ENCODE results near the gene ANO3.

ANO3 gene

GRCh38 chr11:26329206-26329605 is 2.7 kb upstream of the ANO3 start:
- Histone ChIP-seq H3F3A (ENCODE audit: insufficient read depth) (no peaks in the 10 kb centered on the region), H3K4me3 (ENCODE audit: insufficient read depth, low read length, poor library complexity, severe bottlenecking) (no peak overlapping the region), H3K79me2 (ENCODE audit: insufficient read depth, low read length) (no peaks in the 10 kb centered on the region), H3K27ac (ENCODE audit: low read depth, low read length) (no peak overlapping the region), H3K9me2 (replicated peaks; ENCODE audit: insufficient read depth, low read length) (no peaks in the 10 kb centered on the region), H2AFZ (ENCODE audit: low read depth, low read length, severe bottlenecking) (no peak overlapping the region), H3K4me2 (ENCODE audit: low read depth, low read length, poor library complexity, severe bottlenecking) (no peak overlapping the region), H3K36me3 (ENCODE audit: low read length) (no peaks in the 10 kb centered on the region), H3K9ac (ENCODE audit: low read length) (no peak overlapping the region), H3K9me3 (ENCODE audit: insufficient read depth, low read length) (no peaks in the 10 kb centered on the region), H3K27me3 (ENCODE audit: low read length) (no peaks in the 10 kb centered on the region), H4K20me1 (ENCODE audit: low read depth, low read length) (no peaks in the 10 kb centered on the region)
- TF ChIP-seq EZH2phosphoT487 (conservative IDR thresholded peaks at IDR 0.05; ENCODE audit: low read length) (no peak), CTCF (IDR thresholded peaks at IDR 0.05; ENCODE audit: insufficient read depth, low read length, poor library complexity, severe bottlenecking) (no peak)

- Histone ChIP-seq H3K36me3 (ENCODE audit: low read length) (no peaks in the 10 kb centered on the region), H3K9me3 (ENCODE audit: insufficient read depth, low read length) (no peaks in the 10 kb centered on the region), H3F3A (ENCODE audit: insufficient read depth) (no peaks in the 10 kb centered on the region), H3K27ac (ENCODE audit: low read depth, low read length) (no peak overlapping the region), H2AFZ (ENCODE audit: low read depth, low read length, severe bottlenecking) (no peak overlapping the region), H3K27me3 (ENCODE audit: low read length) (no peaks in the 10 kb centered on the region), H3K9ac (ENCODE audit: low read length) (no peak overlapping the region), H4K20me1 (ENCODE audit: low read depth, low read length) (no peaks in the 10 kb centered on the region), H3K4me2 (ENCODE audit: low read depth, low read length, poor library complexity, severe bottlenecking) (no peak overlapping the region), H3K79me2 (ENCODE audit: insufficient read depth, low read length) (no peaks in the 10 kb centered on the region), H3K4me3 (ENCODE audit: insufficient read depth, low read length, poor library complexity, severe bottlenecking) (no peak overlapping the region), H3K9me2 (replicated peaks; ENCODE audit: insufficient read depth, low read length) (no peaks in the 10 kb centered on the region)
- TF ChIP-seq EZH2phosphoT487 (conservative IDR thresholded peaks at IDR 0.05; ENCODE audit: low read length) (no peak), CTCF (IDR thresholded peaks at IDR 0.05; ENCODE audit: insufficient read depth, low read length, poor library complexity, severe bottlenecking) (no peak)
Measured at GRCh38 chr11:26330262-26330661, 1.7 kb upstream of the ANO3 start.

- no peak overlapping the region for H3K27ac ChIP-seq (ENCODE audit: low read depth, low read length)
- H3K9me2 ChIP-seq (replicated peaks; ENCODE audit: insufficient read depth, low read length), result no peaks in the 10 kb centered on the region
- no peak overlapping the region for H3K9ac ChIP-seq (ENCODE audit: low read length)
- no peak overlapping the region for H3K4me3 ChIP-seq (ENCODE audit: insufficient read depth, low read length, poor library complexity, severe bottlenecking)
- no peaks in the 10 kb centered on the region for H3K9me3 ChIP-seq (ENCODE audit: insufficient read depth, low read length)
- no peaks in the 10 kb centered on the region for H3K27me3 ChIP-seq (ENCODE audit: low read length)
- no peaks in the 10 kb centered on the region for H4K20me1 ChIP-seq (ENCODE audit: low read depth, low read length)
- no peak overlapping the region for H3K4me2 ChIP-seq (ENCODE audit: low read depth, low read length, poor library complexity, severe bottlenecking)
- H2AFZ ChIP-seq (ENCODE audit: low read depth, low read length, severe bottlenecking), result no peak overlapping the region
- no peaks in the 10 kb centered on the region for H3F3A ChIP-seq (ENCODE audit: insufficient read depth)
- TF ChIP-seq CTCF (IDR thresholded peaks at IDR 0.05; ENCODE audit: insufficient read depth, low read length, poor library complexity, severe bottlenecking) (no peak), EZH2phosphoT487 (conservative IDR thresholded peaks at IDR 0.05; ENCODE audit: low read length) (no peak)
- no peaks in the 10 kb centered on the region for H3K79me2 ChIP-seq (ENCODE audit: insufficient read depth, low read length)
- no peaks in the 10 kb centered on the region for H3K36me3 ChIP-seq (ENCODE audit: low read length)
Measured at GRCh38 chr11:26332572-26332915, 614 bp downstream of the ANO3 start.

- Histone ChIP-seq H3K27ac (ENCODE audit: low read depth, low read length) (no peak overlapping the region), H2AFZ (ENCODE audit: low read depth, low read length, severe bottlenecking) (no peak overlapping the region), H3K9me2 (replicated peaks; ENCODE audit: insufficient read depth, low read length) (no peaks in the 10 kb centered on the region), H3K9me3 (ENCODE audit: insufficient read depth, low read length) (no peaks in the 10 kb centered on the region), H3K79me2 (ENCODE audit: insufficient read depth, low read length) (no peaks in the 10 kb centered on the region), H3K4me3 (ENCODE audit: insufficient read depth, low read length, poor library complexity, severe bottlenecking) (no peak overlapping the region), H3K9ac (ENCODE audit: low read length) (no peak overlapping the region), H3K36me3 (ENCODE audit: low read length) (no peaks in the 10 kb centered on the region), H4K20me1 (ENCODE audit: low read depth, low read length) (no peaks in the 10 kb centered on the region), H3F3A (ENCODE audit: insufficient read depth) (no peaks in the 10 kb centered on the region), H3K27me3 (ENCODE audit: low read length) (no peaks in the 10 kb centered on the region), H3K4me2 (ENCODE audit: low read depth, low read length, poor library complexity, severe bottlenecking) (no peak overlapping the region)
- TF ChIP-seq EZH2phosphoT487 (conservative IDR thresholded peaks at IDR 0.05; ENCODE audit: low read length) (no peak), CTCF (IDR thresholded peaks at IDR 0.05; ENCODE audit: insufficient read depth, low read length, poor library complexity, severe bottlenecking) (no peak)
Measured at GRCh38 chr11:26333906-26334305, 2.0 kb downstream of the ANO3 start.
